Gastrocnemius medialis (tissue), 4 donors: Measurements from ENCODE around the gene REXO4.

Source experiments
- POLR2A ChIP-seq, 2 donors: fragments of 450-650 bp; IDR thresholded peaks; one replicate each; pipeline ENCODE4 v1.6.1; 2017; ENCODE audit warnings: antibody characterized with exemption in 2 of 2, mild to moderate bottlenecking in 2 of 2, moderate library complexity in 2 of 2
- TF ChIP-seq, protein P1 (sequence below), 5 experiments: fragments of 450-650 bp in 3 of 5; fragments of 200-600 bp in 2 of 5; sonication (generic) in 2 of 5; IDR thresholded peaks in 4 of 5; conservative IDR thresholded peaks in 1 of 5; 1 replicate in 4 of 5; 2 replicates in 1 of 5; pipeline ENCODE4 v1.5.1; 2016 to 2019; ENCODE audit warnings: antibody characterized with exemption in 5 of 5, mild to moderate bottlenecking in 3 of 5, moderate library complexity in 3 of 5

GRCh38 chr9:133402689-133403088, 15.1 kb downstream of the REXO4 start:
- no peak for TF ChIP-seq POLR2A (IDR thresholded peaks at IDR 0.05)
- TF ChIP-seq, protein P1, sequence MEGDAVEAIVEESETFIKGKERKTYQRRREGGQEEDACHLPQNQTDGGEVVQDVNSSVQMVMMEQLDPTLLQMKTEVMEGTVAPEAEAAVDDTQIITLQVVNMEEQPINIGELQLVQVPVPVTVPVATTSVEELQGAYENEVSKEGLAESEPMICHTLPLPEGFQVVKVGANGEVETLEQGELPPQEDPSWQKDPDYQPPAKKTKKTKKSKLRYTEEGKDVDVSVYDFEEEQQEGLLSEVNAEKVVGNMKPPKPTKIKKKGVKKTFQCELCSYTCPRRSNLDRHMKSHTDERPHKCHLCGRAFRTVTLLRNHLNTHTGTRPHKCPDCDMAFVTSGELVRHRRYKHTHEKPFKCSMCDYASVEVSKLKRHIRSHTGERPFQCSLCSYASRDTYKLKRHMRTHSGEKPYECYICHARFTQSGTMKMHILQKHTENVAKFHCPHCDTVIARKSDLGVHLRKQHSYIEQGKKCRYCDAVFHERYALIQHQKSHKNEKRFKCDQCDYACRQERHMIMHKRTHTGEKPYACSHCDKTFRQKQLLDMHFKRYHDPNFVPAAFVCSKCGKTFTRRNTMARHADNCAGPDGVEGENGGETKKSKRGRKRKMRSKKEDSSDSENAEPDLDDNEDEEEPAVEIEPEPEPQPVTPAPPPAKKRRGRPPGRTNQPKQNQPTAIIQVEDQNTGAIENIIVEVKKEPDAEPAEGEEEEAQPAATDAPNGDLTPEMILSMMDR (IDR thresholded peaks at IDR 0.05 in 4 of 5, conservative IDR thresholded peaks at IDR 0.05 in 1 of 5), result no peak
